ENCODE data around the gene PC. TPM values are rescaled to one million over a fixed set of nuclear protein-coding genes. Genes with fewer than 3 reads are reported as not detected.

Gene PC
- total RNA-seq, 2 donors from 2014 or later, result 12.2 to 81.7 TPM

DNA sequence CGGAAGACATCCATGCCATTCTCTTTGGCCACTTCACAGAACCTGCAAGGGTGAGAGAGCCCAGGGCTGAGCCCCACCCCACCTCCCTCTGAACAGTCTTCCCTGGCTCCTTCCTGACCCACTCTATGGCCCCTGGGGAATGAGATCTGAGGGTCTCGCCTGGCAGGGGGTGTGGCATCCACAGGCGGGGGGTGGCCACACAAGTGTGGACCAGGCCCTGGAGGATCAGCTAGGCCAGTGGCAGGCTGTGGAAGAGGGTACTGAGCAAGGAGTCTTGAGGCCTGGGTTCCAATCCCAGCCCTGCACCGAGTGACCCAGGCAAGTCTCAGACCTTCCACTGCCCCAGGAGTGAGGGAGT, 107.0 kb downstream of the PC start:
- no peaks in the 10 kb centered on the region for H3K27me3 ChIP-seq
- H3K36me3 ChIP-seq (replicated peaks in 1 of 2; ENCODE audit: insufficient read depth in 1 of 2, low read depth in 2 of 2), result peaks cover 0 to 2% of the 10 kb centered on the region in 2 donors
- DNase-seq (no peak), ATAC-seq (no peak)
- TF ChIP-seq, protein P1, sequence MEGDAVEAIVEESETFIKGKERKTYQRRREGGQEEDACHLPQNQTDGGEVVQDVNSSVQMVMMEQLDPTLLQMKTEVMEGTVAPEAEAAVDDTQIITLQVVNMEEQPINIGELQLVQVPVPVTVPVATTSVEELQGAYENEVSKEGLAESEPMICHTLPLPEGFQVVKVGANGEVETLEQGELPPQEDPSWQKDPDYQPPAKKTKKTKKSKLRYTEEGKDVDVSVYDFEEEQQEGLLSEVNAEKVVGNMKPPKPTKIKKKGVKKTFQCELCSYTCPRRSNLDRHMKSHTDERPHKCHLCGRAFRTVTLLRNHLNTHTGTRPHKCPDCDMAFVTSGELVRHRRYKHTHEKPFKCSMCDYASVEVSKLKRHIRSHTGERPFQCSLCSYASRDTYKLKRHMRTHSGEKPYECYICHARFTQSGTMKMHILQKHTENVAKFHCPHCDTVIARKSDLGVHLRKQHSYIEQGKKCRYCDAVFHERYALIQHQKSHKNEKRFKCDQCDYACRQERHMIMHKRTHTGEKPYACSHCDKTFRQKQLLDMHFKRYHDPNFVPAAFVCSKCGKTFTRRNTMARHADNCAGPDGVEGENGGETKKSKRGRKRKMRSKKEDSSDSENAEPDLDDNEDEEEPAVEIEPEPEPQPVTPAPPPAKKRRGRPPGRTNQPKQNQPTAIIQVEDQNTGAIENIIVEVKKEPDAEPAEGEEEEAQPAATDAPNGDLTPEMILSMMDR (IDR thresholded peaks at IDR 0.05), result no peak
- TF ChIP-seq POLR2A (IDR thresholded peaks at IDR 0.05), result no peak
- H3K27ac ChIP-seq, result no peak overlapping the region
- intact Hi-C loops (cut with DNase I), result no loop called here
- H3K4me1 ChIP-seq, result peaks cover 9% of the 10 kb centered on the region
- H3K9me3 ChIP-seq, result no peaks in the 10 kb centered on the region
- no peak overlapping the region for H3K4me3 ChIP-seq
- WGBS, 2 donors, result 83% methylated on average over 2 to 4 of the region's 4 CpGs

DNA sequence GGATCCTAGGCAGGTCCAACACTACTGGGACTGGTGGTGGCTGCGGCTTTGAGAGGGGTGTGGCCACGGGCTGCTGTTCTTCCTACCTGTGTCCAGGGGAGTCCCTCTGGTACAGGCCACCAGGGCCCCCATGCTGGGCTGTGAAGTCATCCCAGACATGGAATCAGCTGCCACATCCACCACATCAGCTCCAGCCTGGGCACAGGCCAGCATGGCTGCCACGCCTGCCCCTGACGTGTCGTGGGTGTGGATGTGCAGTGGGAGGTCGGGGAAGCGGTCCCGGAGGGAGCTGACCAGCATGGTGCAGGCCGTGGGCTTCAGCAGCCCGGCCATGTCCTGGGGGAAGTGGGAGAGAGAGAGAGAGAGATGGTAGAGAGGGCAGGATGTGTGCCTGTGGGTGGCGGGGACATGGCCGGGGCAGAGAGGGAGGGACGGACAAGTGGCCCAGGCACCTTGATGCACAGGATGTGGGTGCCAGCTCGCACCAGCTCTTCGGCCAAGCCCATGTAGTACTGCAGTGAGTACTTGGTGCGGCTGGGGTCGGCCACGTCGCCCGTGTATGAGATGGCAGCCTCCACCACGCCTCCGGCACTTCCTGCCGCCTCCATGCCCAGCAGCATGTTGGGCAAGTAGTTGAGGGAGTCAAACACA, 107.5 kb downstream of the PC start:
- 88 to 93% methylated on average over 20 to 21 of the region's 23 CpGs for WGBS, 2 donors
- ATAC-seq, result no peak
- no peak overlapping the region for H3K27ac ChIP-seq
- DNase-seq, result no peak
- intact Hi-C loops (cut with DNase I), result no loop called here
- peaks cover 7% of the 10 kb centered on the region for H3K4me1 ChIP-seq
- H3K9me3 ChIP-seq, result no peaks in the 10 kb centered on the region
- H3K4me3 ChIP-seq, result no peak overlapping the region
- peaks cover 0 to 6% of the 10 kb centered on the region in 2 donors for H3K36me3 ChIP-seq (replicated peaks in 1 of 2; ENCODE audit: insufficient read depth in 1 of 2, low read depth in 2 of 2)
- no peaks in the 10 kb centered on the region for H3K27me3 ChIP-seq
- TF ChIP-seq POLR2A (IDR thresholded peaks at IDR 0.05), result no peak
- TF ChIP-seq, protein P1 (IDR thresholded peaks at IDR 0.05), result no peak

DNA sequence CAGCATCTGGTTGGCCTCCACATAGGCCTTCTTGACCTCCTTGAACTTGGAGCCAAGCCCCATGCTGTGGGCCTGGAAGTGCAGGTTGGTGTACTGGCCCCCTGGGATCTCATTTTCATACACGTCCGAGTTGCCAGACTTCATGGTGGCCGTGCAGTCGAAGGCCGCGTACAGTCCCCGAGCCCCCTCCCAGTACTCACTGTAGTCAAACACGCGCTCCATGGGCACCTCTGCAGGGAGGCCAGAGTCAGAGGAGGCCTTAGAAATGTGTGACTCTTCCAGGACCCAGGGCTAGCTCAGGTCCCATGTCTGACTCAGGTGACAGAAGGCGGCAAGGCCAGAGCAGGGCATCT, 108.0 kb downstream of the PC start:
- ATAC-seq (no peak), DNase-seq (no peak)
- peaks cover 4% of the 10 kb centered on the region for H3K4me1 ChIP-seq
- TF ChIP-seq, protein P1 (IDR thresholded peaks at IDR 0.05), result no peak
- no peak overlapping the region for H3K27ac ChIP-seq
- peaks cover 0 to 6% of the 10 kb centered on the region in 2 donors for H3K36me3 ChIP-seq (replicated peaks in 1 of 2; ENCODE audit: insufficient read depth in 1 of 2, low read depth in 2 of 2)
- no peaks in the 10 kb centered on the region for H3K27me3 ChIP-seq
- no peaks in the 10 kb centered on the region for H3K9me3 ChIP-seq
- H3K4me3 ChIP-seq, result no peak overlapping the region
- intact Hi-C loops (cut with DNase I), result no loop called here
- WGBS, 2 donors, result 91 to 100% methylated on average over 1 to 10 of the region's 10 CpGs

DNA sequence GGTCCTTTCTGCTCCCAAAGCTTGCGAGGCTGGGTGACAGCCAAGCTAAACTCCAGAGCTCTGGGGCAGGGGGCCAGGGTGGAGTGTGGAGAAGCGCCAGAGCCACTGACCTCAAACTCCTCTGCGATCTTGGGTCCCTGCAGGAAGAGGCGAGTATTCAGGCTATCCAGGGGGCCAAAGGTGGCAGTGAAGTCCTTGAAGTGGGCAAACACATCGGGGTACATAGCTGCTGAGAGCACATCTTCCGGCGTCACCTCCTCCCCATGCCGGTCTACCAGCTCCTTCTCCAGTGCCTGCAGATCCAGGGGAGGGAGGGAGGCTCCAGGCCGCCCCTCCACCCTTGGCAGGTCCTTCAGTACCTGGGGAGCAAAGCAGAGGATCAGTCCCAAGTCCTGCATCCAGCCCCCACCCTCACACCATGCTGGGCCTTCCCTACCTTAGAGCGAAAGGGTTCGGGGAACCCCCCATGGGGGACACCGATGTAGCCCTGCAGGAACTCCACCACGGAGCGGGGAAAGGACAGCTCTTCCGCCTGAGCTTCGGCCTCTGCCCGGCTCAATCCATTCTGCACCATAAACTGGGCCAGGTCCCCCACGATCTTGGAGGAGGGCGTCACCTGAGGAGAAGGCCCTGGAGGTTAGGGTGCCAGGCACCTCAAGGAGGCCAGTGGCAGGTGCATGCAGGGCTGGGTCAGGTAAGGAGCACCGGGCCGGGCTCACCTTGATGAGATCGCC, 108.5 kb downstream of the PC start:
- H3K27me3 ChIP-seq, result no peaks in the 10 kb centered on the region
- no peak for TF ChIP-seq POLR2A (IDR thresholded peaks at IDR 0.05)
- TF ChIP-seq, protein P1 (IDR thresholded peaks at IDR 0.05), result no peak
- no peak for ATAC-seq
- intact Hi-C loops (cut with DNase I), result no loop called here
- H3K4me1 ChIP-seq, result peaks cover 7% of the 10 kb centered on the region
- no peak overlapping the region for H3K4me3 ChIP-seq
- peaks cover 0 to 6% of the 10 kb centered on the region in 2 donors for H3K36me3 ChIP-seq (replicated peaks in 1 of 2; ENCODE audit: insufficient read depth in 1 of 2, low read depth in 2 of 2)
- no peak for DNase-seq
- no peaks in the 10 kb centered on the region for H3K9me3 ChIP-seq
- H3K27ac ChIP-seq, result no peak overlapping the region
- WGBS, 2 donors, result 90 to 93% methylated on average over 10 to 22 of the region's 22 CpGs

Data from body of pancreas (tissue), 4 donors.